Heart left ventricle (tissue), 13 donors: ENCODE data around the gene MRPS10.

Experiments
- POLR2A ChIP-seq, 2 donors: fragments of 450-650 bp; IDR thresholded peaks; one replicate each; pipeline ENCODE4 v1.6.1; 2017; ENCODE audit warnings: antibody characterized with exemption in 2 of 2, mild to moderate bottlenecking in 2 of 2, moderate library complexity in 2 of 2
- TF ChIP-seq, protein P1 (sequence below), 12 donors: fragments of 200-600 bp; sonication (generic) in 4 of 12; IDR thresholded peaks; one replicate each; pipeline versions ENCODE4 v1.5.0 to v1.8.0; 2018 to 2022; ENCODE audit warnings: antibody characterized with exemption in 12 of 12, mild to moderate bottlenecking in 5 of 12
- donor health status: ischemic (EF 13 %, LVEDD 7.1; RV severe dilation, severe dysfunction).
- donor health status: DM: no; HTN: yes; CAD: no.
- donor health status: DM: no; HTN: no; CAD: no.
- donor health status: ischemic (EF 25% LVEDD 6.9; RV normal size, moderate dysfunction).
- donor health status: ischemic (EF 25% LVEDD 5.7; RV mildly dilated, moderate dysfunction).
- donor health status: ischemic (EF 35%, LVEDD 5.7; RV mildly dilated, moderate dysfunction).
- donor health status: nonischemic (EF 11% LVEDD 7.7; RV severe dilation, severe dysfunction).
- donor health status: DM: yes; HTN: yes; CAD: no.
- donor health status: PGD.
- donor health status: ischemic (EF 29% LVEDD 5.4; RV normal size, mild dysfunction).
- donor health status: nonischemic (EF 23%, LVEDD 6.1; RV moderate dilation, normal function).

- TF ChIP-seq, protein P1, sequence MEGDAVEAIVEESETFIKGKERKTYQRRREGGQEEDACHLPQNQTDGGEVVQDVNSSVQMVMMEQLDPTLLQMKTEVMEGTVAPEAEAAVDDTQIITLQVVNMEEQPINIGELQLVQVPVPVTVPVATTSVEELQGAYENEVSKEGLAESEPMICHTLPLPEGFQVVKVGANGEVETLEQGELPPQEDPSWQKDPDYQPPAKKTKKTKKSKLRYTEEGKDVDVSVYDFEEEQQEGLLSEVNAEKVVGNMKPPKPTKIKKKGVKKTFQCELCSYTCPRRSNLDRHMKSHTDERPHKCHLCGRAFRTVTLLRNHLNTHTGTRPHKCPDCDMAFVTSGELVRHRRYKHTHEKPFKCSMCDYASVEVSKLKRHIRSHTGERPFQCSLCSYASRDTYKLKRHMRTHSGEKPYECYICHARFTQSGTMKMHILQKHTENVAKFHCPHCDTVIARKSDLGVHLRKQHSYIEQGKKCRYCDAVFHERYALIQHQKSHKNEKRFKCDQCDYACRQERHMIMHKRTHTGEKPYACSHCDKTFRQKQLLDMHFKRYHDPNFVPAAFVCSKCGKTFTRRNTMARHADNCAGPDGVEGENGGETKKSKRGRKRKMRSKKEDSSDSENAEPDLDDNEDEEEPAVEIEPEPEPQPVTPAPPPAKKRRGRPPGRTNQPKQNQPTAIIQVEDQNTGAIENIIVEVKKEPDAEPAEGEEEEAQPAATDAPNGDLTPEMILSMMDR (IDR thresholded peaks at IDR 0.05), result no peak
- TF ChIP-seq POLR2A (IDR thresholded peaks at IDR 0.05), result no peak
Observed at GRCh38 chr6:42173101-42173500, 44.6 kb downstream of the MRPS10 start, which contains the start of gene GUCA1A.
